ENCODE measurements around the gene PHACTR3. TPM values are rescaled to one million over a fixed set of nuclear protein-coding genes. Genes with fewer than 3 reads are reported as not detected.
"Not testable (repeated sequence)": the region's sequence is repeated elsewhere in the genome, so short reads cannot be mapped to it uniquely, and the experiment has no call there.

PHACTR3 gene
- polyA plus RNA-seq, 1 experiment = not detected

- Histone ChIP-seq H3K27me3 (ENCODE audit: control insufficient read depth, insufficient read depth, low read length) (no peaks in the 10 kb centered on the region), H3K9me3 (ENCODE audit: control insufficient read depth, insufficient read depth, low read length) (peaks cover 4% of the 10 kb centered on the region; the same call in 1 of the 2 replicates), H3K4me3 (ENCODE audit: low read depth, low read length) (no peak overlapping the region), H3K27ac (ENCODE audit: low read depth, low read length) (no peak overlapping the region)
- ChIA-PET CTCF (no interaction called here), POLR2A (no interaction called here)
- no peak for TF ChIP-seq CTCF (IDR thresholded peaks at IDR 0.05; ENCODE audit: low read depth, low read length)
- DNase-seq (ENCODE audit: low read depth, low spot score) = no peak
These were observed 9.5 kb downstream of the PHACTR3 start for GRCh38 chr20:59613861-59614260.

GRCh38 chr20:59614714-59615113, 10.4 kb downstream of the PHACTR3 start:
- no peak for DNase-seq (ENCODE audit: low read depth, low spot score)
- Histone ChIP-seq H3K27ac (ENCODE audit: low read depth, low read length) (no peak overlapping the region), H3K27me3 (ENCODE audit: control insufficient read depth, insufficient read depth, low read length) (no peaks in the 10 kb centered on the region), H3K4me3 (ENCODE audit: low read depth, low read length) (no peak overlapping the region), H3K9me3 (ENCODE audit: control insufficient read depth, insufficient read depth, low read length) (peaks cover 4% of the 10 kb centered on the region; the same call in 1 of the 2 replicates)
- ChIA-PET POLR2A (no interaction called here), CTCF (no interaction called here)
- no peak for TF ChIP-seq CTCF (IDR thresholded peaks at IDR 0.05; ENCODE audit: low read depth, low read length)

- H3K9me3 ChIP-seq (ENCODE audit: control insufficient read depth, insufficient read depth, low read length) = peaks cover 4% of the 10 kb centered on the region; the same call in 1 of the 2 replicates
- no peak overlapping the region for H3K27ac ChIP-seq (ENCODE audit: low read depth, low read length)
- CTCF ChIA-PET = no interaction called here
- no peak for TF ChIP-seq CTCF (IDR thresholded peaks at IDR 0.05; ENCODE audit: low read depth, low read length)
- H3K27me3 ChIP-seq (ENCODE audit: control insufficient read depth, insufficient read depth, low read length) = no peaks in the 10 kb centered on the region
- no peak overlapping the region for H3K4me3 ChIP-seq (ENCODE audit: low read depth, low read length)
- POLR2A ChIA-PET = no interaction called here
- DNase-seq (ENCODE audit: low read depth, low spot score) = no peak
These were observed 12.0 kb downstream of the PHACTR3 start for GRCh38 chr20:59616306-59616705.

GRCh38 chr20:59617221-59617620, 12.9 kb downstream of the PHACTR3 start:
- no peak overlapping the region for H3K27ac ChIP-seq (ENCODE audit: low read depth, low read length)
- POLR2A ChIA-PET = no interaction called here
- H3K4me3 ChIP-seq (ENCODE audit: low read depth, low read length) = no peak overlapping the region
- no peaks in the 10 kb centered on the region for H3K27me3 ChIP-seq (ENCODE audit: control insufficient read depth, insufficient read depth, low read length)
- CTCF ChIA-PET = no interaction called here
- peaks cover 4% of the 10 kb centered on the region; the same call in 1 of the 2 replicates for H3K9me3 ChIP-seq (ENCODE audit: control insufficient read depth, insufficient read depth, low read length)
- TF ChIP-seq CTCF (IDR thresholded peaks at IDR 0.05; ENCODE audit: low read depth, low read length) = no peak
- no peak for DNase-seq (ENCODE audit: low read depth, low spot score)

- no peaks in the 10 kb centered on the region for H3K27me3 ChIP-seq (ENCODE audit: control insufficient read depth, insufficient read depth, low read length)
- no peak overlapping the region for H3K4me3 ChIP-seq (ENCODE audit: low read depth, low read length)
- TF ChIP-seq CTCF (IDR thresholded peaks at IDR 0.05; ENCODE audit: low read depth, low read length) = no peak
- CTCF ChIA-PET = interaction anchor here (0.7 kb wide), 1 partner anchor 47 kb away, joined by 3 read pairs; no protein-coding TSS in a partner anchor
- no peak overlapping the region for H3K27ac ChIP-seq (ENCODE audit: low read depth, low read length)
- H3K9me3 ChIP-seq (ENCODE audit: control insufficient read depth, insufficient read depth, low read length) = peaks cover 8% of the 10 kb centered on the region; the same call in 1 of the 2 replicates
- POLR2A ChIA-PET = no interaction called here
- DNase-seq (ENCODE audit: low read depth, low spot score) = no peak
These were observed 13.8 kb downstream of the PHACTR3 start for GRCh38 chr20:59618131-59618530.

- H3K4me3 ChIP-seq (ENCODE audit: low read depth, low read length); DNase-seq (ENCODE audit: low read depth, low spot score); H3K27me3 ChIP-seq (ENCODE audit: control insufficient read depth, insufficient read depth, low read length); H3K27ac ChIP-seq (ENCODE audit: low read depth, low read length); POLR2A ChIA-PET: not testable (repeated sequence)
- CTCF ChIA-PET = interaction anchor here (0.7 kb wide), 1 partner anchor 48 kb away, joined by 3 read pairs; no protein-coding TSS in a partner anchor
- peaks cover 11% of the 10 kb centered on the region; the same call in 1 of the 2 replicates for H3K9me3 ChIP-seq (ENCODE audit: control insufficient read depth, insufficient read depth, low read length)
These were observed 14.2 kb downstream of the PHACTR3 start for GRCh38 chr20:59618585-59618984.

Measured in AG04450 (cell line).